Hepatocyte (in vitro differentiated cells): ENCODE data around the gene TBC1D5. TPM values are rescaled to one million over a fixed set of nuclear protein-coding genes. Genes with fewer than 3 reads are reported as not detected.

ENCODE experiments used
- DNase-seq: peaks from one replicate; pipeline ENCODE4 v3.0.0-alpha.2; 2016; ENCODE audit warnings: low spot score
- H2AFZ ChIP-seq: fragments of 200-600 bp; sonication (generic); 2 replicates; pipeline ENCODE4 v1.6.0; 2016; ENCODE audit warnings: antibody characterized with exemption, mild to moderate bottlenecking
- H3K27ac ChIP-seq: fragments of 200-600 bp; sonication (generic); 2 replicates; pipeline ENCODE4 v1.5.1; 2016; ENCODE audit warnings: mild to moderate bottlenecking
- H3K27me3 ChIP-seq: fragments of 200-600 bp; sonication (generic); 2 replicates; pipeline ENCODE4 v1.6.1; 2016
- H3K36me3 ChIP-seq: fragments of 200-600 bp; sonication (generic); replicated peaks from 2 replicates; pipeline ENCODE4 v1.5.1; 2016; ENCODE audit warnings: low read depth; ENCODE audit not compliant: insufficient read depth
- H3K4me1 ChIP-seq: fragments of 200-600 bp; sonication (generic); 2 replicates; pipeline ENCODE4 v1.5.1; 2016; ENCODE audit warnings: mild to moderate bottlenecking, moderate library complexity; ENCODE audit not compliant: insufficient read depth
- H3K4me2 ChIP-seq: fragments of 200-600 bp; sonication (generic); 2 replicates; pipeline ENCODE4 v1.6.0; 2016
- H3K4me3 ChIP-seq: fragments of 200-600 bp; sonication (generic); 2 replicates; pipeline ENCODE4 v1.5.1; 2016; ENCODE audit warnings: mild to moderate bottlenecking
- H3K79me2 ChIP-seq: fragments of 200-600 bp; sonication (generic); 2 replicates; pipeline ENCODE4 v1.6.0; 2017; ENCODE audit warnings: mild to moderate bottlenecking
- H3K9me2 ChIP-seq: fragments of 200-600 bp; sonication (generic); replicated peaks from 2 replicates; pipeline ENCODE4 v1.6.0; 2017; ENCODE audit warnings: mild to moderate bottlenecking; ENCODE audit not compliant: insufficient read depth
- H3K9me3 ChIP-seq: fragments of 200-600 bp; sonication (generic); 2 replicates; pipeline ENCODE4 v1.5.1; 2016; ENCODE audit warnings: low read depth, mild to moderate bottlenecking
- H4K20me1 ChIP-seq: fragments of 200-600 bp; sonication (generic); 2 replicates; pipeline ENCODE4 v1.6.0; 2016; ENCODE audit warnings: mild to moderate bottlenecking; ENCODE audit not compliant: insufficient read depth, poor library complexity, severe bottlenecking
- CTCF ChIP-seq: fragments of 200-600 bp; sonication (generic); IDR thresholded peaks from 2 replicates; pipeline ENCODE4 v1.5.1; 2016; ENCODE audit warnings: antibody characterized with exemption, mild to moderate bottlenecking; ENCODE audit not compliant: poor library complexity
- EZH2 ChIP-seq: fragments of 200-600 bp; sonication (generic); IDR thresholded peaks from 2 replicates; pipeline ENCODE4 v1.6.1; 2016; ENCODE audit warnings: antibody characterized with exemption, mild to moderate bottlenecking, borderline replicate concordance
- EZH2phosphoT487 ChIP-seq: fragments of 200-600 bp; sonication (generic); IDR thresholded peaks from one replicate; pipeline ENCODE4 v1.6.1; 2018; ENCODE audit warnings: antibody characterized with exemption, mild to moderate bottlenecking, low read depth, moderate library complexity; ENCODE audit not compliant: unreplicated experiment, severe bottlenecking
- WGBS: methylation state at CpG from one replicate; pipeline ENCODE4 v1.1.6; 2016; ENCODE audit warnings: low lambda C conversion rate; ENCODE audit errors: missing lambda C conversion rate; 5-methylcytosine and 5-hydroxymethylcytosine counted together
- polyA plus RNA-seq: library from polyadenylated mRNA; unstranded; fragments of >200 nt; fragmentation: Nextera tagmentation; extraction: Ambion mirVana; gene quantifications from 2 replicates; pipeline ENCODE4 v1.2.1, GENCODE V29; 2016
- total RNA-seq: library from RNA; depleted of rRNA; stranded (reverse); fragments of >200 nt; gene quantifications from 2 replicates; pipeline ENCODE4 v1.2.3, GENCODE V29; 2014

TBC1D5 gene
- total and polyA plus RNA-seq, 2 experiments from 2014 or later, result 17.0 to 64.2 TPM

GRCh38 chr3:17592956-17593355 is 149.5 kb downstream of the TBC1D5 start:
- TF ChIP-seq EZH2phosphoT487 (no peak), EZH2 (no peak), CTCF (no peak)
- no peaks in the 10 kb centered on the region for H3K4me1 ChIP-seq
- no peaks in the 10 kb centered on the region for H3K36me3 ChIP-seq
- DNase-seq, result no peak
- no peak overlapping the region for H3K4me3 ChIP-seq
- peaks cover 8% of the 10 kb centered on the region for H3K9me3 ChIP-seq
- H4K20me1 ChIP-seq, result no peaks in the 10 kb centered on the region
- no peak overlapping the region for H2AFZ ChIP-seq
- H3K27me3 ChIP-seq, result no peaks in the 10 kb centered on the region
- no peaks in the 10 kb centered on the region for H3K9me2 ChIP-seq
- H3K27ac ChIP-seq, result no peak overlapping the region
- no peaks in the 10 kb centered on the region for H3K79me2 ChIP-seq
- H3K4me2 ChIP-seq, result no peak overlapping the region
- WGBS, result 94% methylated on average over 5 of the region's 5 CpGs

- TF ChIP-seq CTCF, result no peak
- H2AFZ ChIP-seq, result no peak overlapping the region
- H3K27ac ChIP-seq, result no peak overlapping the region
- no peaks in the 10 kb centered on the region for H3K36me3 ChIP-seq
- H3K9me2 ChIP-seq, result no peaks in the 10 kb centered on the region
- H3K4me2 ChIP-seq, result no peak overlapping the region
- H3K27me3 ChIP-seq, result no peaks in the 10 kb centered on the region
- no peaks in the 10 kb centered on the region for H4K20me1 ChIP-seq
- no peaks in the 10 kb centered on the region for H3K4me1 ChIP-seq
- H3K4me3 ChIP-seq, result no peak overlapping the region
- 97% methylated on average over 5 of the region's 5 CpGs for WGBS
- peaks cover 8% of the 10 kb centered on the region for H3K9me3 ChIP-seq
- no peaks in the 10 kb centered on the region for H3K79me2 ChIP-seq
- no peak for DNase-seq
Measured at GRCh38 chr3:17590465-17590864, 152.0 kb downstream of the TBC1D5 start.

- Histone ChIP-seq H3K9me2 (no peaks in the 10 kb centered on the region), H3K4me1 (no peaks in the 10 kb centered on the region), H2AFZ (no peak overlapping the region), H3K4me2 (no peak overlapping the region), H3K36me3 (no peaks in the 10 kb centered on the region), H3K27me3 (no peaks in the 10 kb centered on the region), H4K20me1 (no peaks in the 10 kb centered on the region), H3K27ac (no peak overlapping the region), H3K9me3 (peaks cover 8% of the 10 kb centered on the region), H3K4me3 (no peak overlapping the region), H3K79me2 (no peaks in the 10 kb centered on the region)
- TF ChIP-seq CTCF, result no peak
- no peak for TF ChIP-seq EZH2phosphoT487
- TF ChIP-seq EZH2, result no peak
- 95% methylated on average over 1 of the region's 1 CpG for whole genome bisulfite sequencing
- no peak for DNase-seq
Measured at GRCh38 chr3:17589888-17590287, 152.5 kb downstream of the TBC1D5 start.

GRCh38 chr3:17588422-17588821 is 154.0 kb downstream of the TBC1D5 start:
- no peak overlapping the region for H3K4me3 ChIP-seq
- no peak overlapping the region for H3K4me2 ChIP-seq

More at GRCh38 chr3:17588422-17588821, 154.0 kb downstream of the TBC1D5 start:
- no peak overlapping the region for H2AFZ ChIP-seq
- WGBS, result 96% methylated on average over 1 of the region's 1 CpG
- H3K9me2 ChIP-seq, result no peaks in the 10 kb centered on the region
- no peaks in the 10 kb centered on the region for H4K20me1 ChIP-seq
- no peak for DNase-seq
- H3K27ac ChIP-seq, result no peak overlapping the region
- no peaks in the 10 kb centered on the region for H3K4me1 ChIP-seq
- no peaks in the 10 kb centered on the region for H3K79me2 ChIP-seq
- TF ChIP-seq EZH2 (no peak), EZH2phosphoT487 (no peak), CTCF (no peak)
- H3K27me3 ChIP-seq, result no peaks in the 10 kb centered on the region
- peaks cover 8% of the 10 kb centered on the region for H3K9me3 ChIP-seq
- H3K36me3 ChIP-seq, result no peaks in the 10 kb centered on the region
